ENCODE results near the gene FAM151A.

FAM151A gene

DNA sequence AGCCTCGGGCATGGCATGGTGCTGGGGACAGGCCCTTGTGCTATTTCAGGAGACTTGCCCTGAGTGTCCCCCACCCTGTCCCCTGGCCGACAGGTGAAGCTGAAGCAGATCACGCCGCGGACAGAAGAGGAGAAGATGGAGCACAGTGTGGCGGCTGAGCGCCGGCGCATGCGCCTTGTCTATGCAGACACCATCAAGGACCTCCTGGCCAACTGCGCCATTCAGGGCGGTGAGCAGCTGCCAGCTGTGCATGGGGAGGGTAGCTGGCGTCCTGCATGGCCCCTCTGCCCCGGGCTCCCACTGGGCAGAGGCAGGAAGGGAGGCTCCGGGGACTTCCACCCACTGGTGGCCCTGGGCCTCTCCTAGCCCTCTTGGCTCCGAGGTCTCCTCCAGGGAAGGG, 28.9 kb downstream of the FAM151A start:
- no peak overlapping the region for H3K4me3 ChIP-seq (ENCODE audit: low read depth, low read length)
- TF ChIP-seq, protein P1, sequence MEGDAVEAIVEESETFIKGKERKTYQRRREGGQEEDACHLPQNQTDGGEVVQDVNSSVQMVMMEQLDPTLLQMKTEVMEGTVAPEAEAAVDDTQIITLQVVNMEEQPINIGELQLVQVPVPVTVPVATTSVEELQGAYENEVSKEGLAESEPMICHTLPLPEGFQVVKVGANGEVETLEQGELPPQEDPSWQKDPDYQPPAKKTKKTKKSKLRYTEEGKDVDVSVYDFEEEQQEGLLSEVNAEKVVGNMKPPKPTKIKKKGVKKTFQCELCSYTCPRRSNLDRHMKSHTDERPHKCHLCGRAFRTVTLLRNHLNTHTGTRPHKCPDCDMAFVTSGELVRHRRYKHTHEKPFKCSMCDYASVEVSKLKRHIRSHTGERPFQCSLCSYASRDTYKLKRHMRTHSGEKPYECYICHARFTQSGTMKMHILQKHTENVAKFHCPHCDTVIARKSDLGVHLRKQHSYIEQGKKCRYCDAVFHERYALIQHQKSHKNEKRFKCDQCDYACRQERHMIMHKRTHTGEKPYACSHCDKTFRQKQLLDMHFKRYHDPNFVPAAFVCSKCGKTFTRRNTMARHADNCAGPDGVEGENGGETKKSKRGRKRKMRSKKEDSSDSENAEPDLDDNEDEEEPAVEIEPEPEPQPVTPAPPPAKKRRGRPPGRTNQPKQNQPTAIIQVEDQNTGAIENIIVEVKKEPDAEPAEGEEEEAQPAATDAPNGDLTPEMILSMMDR (IDR thresholded peaks at IDR 0.05; ENCODE audit: low read depth, low read length, missing control alignments), result no peak
- no peak for DNase-seq (ENCODE audit: low read depth)

GRCh38 chr1:54593571-54594160, 29.7 kb downstream of the FAM151A start:
- DNase-seq (ENCODE audit: low read depth), result no peak
- H3K4me3 ChIP-seq (ENCODE audit: low read depth, low read length), result no peak overlapping the region
- TF ChIP-seq, protein P1 (IDR thresholded peaks at IDR 0.05; ENCODE audit: low read depth, low read length, missing control alignments), result no peak

- TF ChIP-seq, protein P1 (IDR thresholded peaks at IDR 0.05; ENCODE audit: low read depth, low read length, missing control alignments), result no peak
- H3K4me3 ChIP-seq (ENCODE audit: low read depth, low read length), result no peak overlapping the region
- DNase-seq (ENCODE audit: low read depth), result no peak
Measured at GRCh38 chr1:54591127-54591756, 32.1 kb downstream of the FAM151A start.

DNA sequence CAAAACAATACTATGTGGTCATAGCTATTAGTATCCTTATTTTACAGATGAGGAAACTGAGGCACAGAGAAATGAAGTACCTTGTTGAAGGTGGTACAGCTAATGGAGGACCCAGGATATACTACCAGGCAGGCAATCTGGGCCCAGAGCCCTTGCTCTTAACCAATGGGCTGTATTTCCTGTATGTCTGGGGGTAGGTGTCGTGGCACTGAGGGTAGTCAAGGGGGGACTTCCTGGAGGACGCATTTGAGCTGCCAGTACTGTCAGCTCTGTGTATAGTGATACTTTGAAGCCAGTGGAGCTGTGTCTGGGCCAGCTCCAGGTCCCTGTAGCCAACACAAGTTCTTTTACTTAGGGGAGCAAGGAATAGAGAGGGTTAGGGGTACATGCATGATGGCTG, 34.9 kb downstream of the FAM151A start:
- TF ChIP-seq, protein P1 (IDR thresholded peaks at IDR 0.05; ENCODE audit: low read depth, low read length, missing control alignments), result no peak
- DNase-seq (ENCODE audit: low read depth), result no peak
- H3K4me3 ChIP-seq (ENCODE audit: low read depth, low read length), result no peak overlapping the region

- no peak overlapping the region for H3K4me3 ChIP-seq (ENCODE audit: low read depth, low read length)
- TF ChIP-seq, protein P1 (IDR thresholded peaks at IDR 0.05; ENCODE audit: low read depth, low read length, missing control alignments), result no peak
- no peak for DNase-seq (ENCODE audit: low read depth)
Measured at GRCh38 chr1:54585181-54586066, 37.9 kb downstream of the FAM151A start.

GRCh38 chr1:54584575-54584974, 38.8 kb downstream of the FAM151A start:
- DNase-seq (ENCODE audit: low read depth), result no peak
- TF ChIP-seq, protein P1 (IDR thresholded peaks at IDR 0.05; ENCODE audit: low read depth, low read length, missing control alignments), result no peak
- no peak overlapping the region for H3K4me3 ChIP-seq (ENCODE audit: low read depth, low read length)
